Renal cortex interstitium (tissue), 11 donors: ENCODE data around the gene MRM2. TPM values are rescaled to one million over a fixed set of nuclear protein-coding genes. Genes with fewer than 3 reads are reported as not detected.

Source experiments
- DNase-seq, 11 donors: peaks; one replicate each; pipeline ENCODE4 v3.0.0-alpha.2; 2013; ENCODE audit warnings: low read depth in 9 of 11, low spot score in 4 of 11; ENCODE audit errors: extremely low read depth in 1 of 11
- polyA plus RNA-seq, 3 donors: library from polyadenylated mRNA; unstranded; fragments of 120-200 nt; gene quantifications; one replicate each; pipeline ENCODE4 v1.2.1, GENCODE V29; 2013; ENCODE audit not compliant: insufficient read length in 3 of 3

MRM2 gene
- polyA plus RNA-seq, 3 donors, result 32.9 to 39.6 (median 38.7) TPM

- DNase-seq, result no peak
Measured at GRCh38 chr7:2199956-2200583, 41.9 kb downstream of the MRM2 start.

GRCh38 chr7:2199528-2199927, 42.5 kb downstream of the MRM2 start:
- no peak for DNase-seq

- DNase-seq, result no peak
Measured at GRCh38 chr7:2198760-2199159, 43.2 kb downstream of the MRM2 start.

GRCh38 chr7:2198206-2198605, 43.8 kb downstream of the MRM2 start:
- DNase-seq, result no peak

- DNase-seq, result no peak
Measured at GRCh38 chr7:2197436-2198155, 44.4 kb downstream of the MRM2 start.

- DNase-seq, result no peak
Measured at GRCh38 chr7:2196381-2197378, 45.3 kb downstream of the MRM2 start.

GRCh38 chr7:2195400-2196246, 46.4 kb downstream of the MRM2 start:
- no peak for DNase-seq

DNA sequence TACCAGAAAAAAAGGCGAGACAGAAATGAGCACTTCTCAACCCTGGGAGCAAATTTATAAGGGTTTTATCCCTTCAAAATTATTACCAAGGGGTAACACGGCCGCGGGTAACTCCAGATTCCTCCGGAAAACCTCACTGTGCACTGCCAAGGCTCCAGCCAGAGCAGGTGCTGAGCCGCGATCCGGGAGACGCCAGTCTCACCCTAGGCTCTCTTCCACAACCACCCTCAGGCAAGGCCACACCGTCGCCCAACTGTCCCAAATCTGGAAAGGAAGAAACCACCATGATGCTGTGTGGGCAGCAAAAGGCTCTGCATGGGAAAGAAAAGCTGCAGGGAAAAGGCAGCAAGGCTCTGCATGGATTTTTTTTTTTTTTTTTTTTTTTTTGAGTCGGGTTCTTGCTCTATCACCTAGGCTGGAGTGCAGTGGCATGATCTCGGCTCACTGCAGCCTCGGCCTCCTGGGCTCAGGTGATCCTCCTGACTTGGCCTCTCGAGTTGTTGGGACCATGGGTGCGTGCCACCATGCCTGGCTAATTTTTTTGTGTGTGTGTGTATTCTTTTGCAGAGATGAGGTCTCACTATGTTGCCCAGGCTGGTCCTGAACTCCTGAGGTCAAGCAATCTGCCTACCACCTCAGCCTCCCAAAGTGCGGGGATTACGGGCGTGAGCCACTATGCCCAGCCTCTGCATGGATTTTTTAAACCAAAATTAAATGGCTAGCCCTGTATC, 48.3 kb downstream of the MRM2 start:
- DNase-seq, result no peak

GRCh38 chr7:2192831-2193534, 49.0 kb downstream of the MRM2 start:
- no peak for DNase-seq

DNA sequence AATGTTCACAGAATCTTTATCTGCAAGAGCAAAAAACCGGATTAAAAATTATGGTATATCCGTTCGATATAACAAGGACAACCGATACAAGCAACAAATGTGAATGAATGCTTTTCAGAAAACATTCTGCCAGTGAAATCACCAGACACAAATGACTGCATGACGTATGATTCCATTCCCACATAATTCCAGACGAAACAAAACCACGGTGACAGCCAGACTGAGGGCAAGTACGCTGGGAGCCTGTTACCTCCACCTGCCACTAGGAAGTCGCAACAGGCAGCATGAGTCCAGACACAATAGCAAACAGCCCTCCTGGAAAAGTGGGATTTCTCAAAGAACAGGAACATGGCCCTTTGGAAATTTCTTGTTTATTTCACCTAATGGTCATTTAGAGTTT, 51.0 kb downstream of the MRM2 start:
- no peak for DNase-seq

DNA sequence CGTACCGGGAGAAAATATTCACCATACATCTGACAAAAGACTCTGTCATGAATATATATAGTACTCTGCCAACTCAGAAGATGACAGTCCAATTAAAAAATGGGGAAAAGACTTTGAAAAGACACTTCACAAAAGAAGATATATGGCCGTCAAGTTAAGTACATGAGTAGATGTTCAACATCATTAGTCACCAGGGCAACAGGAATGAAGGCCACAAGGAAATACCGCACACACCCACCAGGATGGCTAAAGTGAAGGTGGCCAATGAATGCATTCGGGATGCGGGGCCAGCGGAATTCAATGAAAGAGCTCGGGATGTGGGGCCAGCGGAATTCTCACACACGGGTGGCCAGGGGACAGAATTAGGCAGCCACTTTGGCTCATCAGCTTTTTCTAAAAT, 51.5 kb downstream of the MRM2 start:
- no peak for DNase-seq

DNA sequence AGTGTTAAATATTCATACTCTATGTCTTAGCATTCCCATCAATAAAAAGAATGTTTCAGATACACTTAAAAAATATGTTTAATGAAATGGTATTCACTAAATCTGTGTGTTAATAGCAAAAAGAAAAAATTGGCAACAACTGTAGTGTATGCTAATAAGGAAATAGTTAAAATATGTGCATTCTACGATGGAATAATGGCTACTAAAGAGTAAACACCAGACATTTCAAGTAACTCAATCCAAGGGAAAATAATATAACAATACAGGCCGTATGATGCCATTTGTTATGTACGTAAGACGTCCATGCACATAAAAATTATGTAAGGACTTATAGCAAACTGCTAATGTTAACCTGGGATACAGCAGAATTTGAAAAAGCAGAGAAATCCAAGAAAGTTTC, 55.8 kb downstream of the MRM2 start:
- no peak for DNase-seq

DNA sequence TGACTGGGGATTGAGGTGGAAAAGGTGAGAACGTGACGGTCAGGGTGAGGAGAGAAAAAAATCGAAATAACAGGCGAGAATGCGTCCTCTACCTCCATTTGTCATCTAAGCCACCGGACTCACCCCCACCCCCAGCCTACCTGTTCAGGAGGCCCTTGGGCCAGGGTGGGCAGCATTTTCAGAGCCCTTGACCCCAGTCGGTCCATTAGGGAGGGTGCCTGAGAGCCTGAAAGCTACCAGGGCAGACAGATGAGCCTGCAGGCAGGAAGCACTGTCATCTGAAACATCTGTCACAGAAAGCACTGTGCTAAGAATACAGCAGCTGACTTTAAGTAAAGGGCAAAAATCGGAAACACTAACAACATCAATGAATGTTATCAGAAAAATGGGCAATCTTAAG, 56.3 kb downstream of the MRM2 start:
- DNase-seq, result no peak

Other genes with a start within 250 kb of the MRM2 start
- gene MAD1L1, start 9.3 kb downstream of the MRM2 start, polyA plus RNA-seq, result 10 to 100 TPM; 22.6 to 28.2 (median 26.3) TPM
- 10 to 100 TPM; 17.0 to 26.7 (median 21.1) TPM for gene NUDT1, start within 50 bp of the MRM2 start, polyA plus RNA-seq
- 10 to 100 TPM; 34.7 to 40.9 (median 37.3) TPM for gene SNX8, start 72.2 kb upstream of the MRM2 start, polyA plus RNA-seq
- 100 to 1,000 TPM; 156 to 174 (median 160) TPM for gene EIF3B, start 112.6 kb upstream of the MRM2 start, polyA plus RNA-seq
- gene CHST12, start 161.4 kb upstream of the MRM2 start, polyA plus RNA-seq, result 10 to 100 TPM in 2 of 3 donors, 1 to 10 TPM in 1; 7.7 to 13.6 (median 11.8) TPM
- gene GRIFIN, start 234.2 kb upstream of the MRM2 start, polyA plus RNA-seq, result not detected